HepG2 (cell line): ENCODE measurements around the gene AMDHD1. TPM values are rescaled to one million over a fixed set of nuclear protein-coding genes. Genes with fewer than 3 reads are reported as not detected.

ENCODE experiments used
- IRX3 ChIP-seq: sonication (generic); formaldehyde crosslinking; IDR thresholded peaks from 2 replicates; pipeline ENCODE4 v1.8.1; 2023; ENCODE audit warnings: mild to moderate bottlenecking, low read depth, missing genetic modification reagents, borderline replicate concordance
- JUNB ChIP-seq: sonication (generic); formaldehyde crosslinking; IDR thresholded peaks from 2 replicates; pipeline ENCODE4 v1.8.0; 2022; ENCODE audit warnings: missing genetic modification reagents, mild to moderate bottlenecking, borderline replicate concordance
- JUND ChIP-seq: sonication (generic); formaldehyde crosslinking; IDR thresholded peaks from 2 replicates; pipeline ENCODE4 v1.8.0; 2022; ENCODE audit warnings: mild to moderate bottlenecking, missing genetic modification reagents
- MTF2 ChIP-seq: sonication (generic); formaldehyde crosslinking; IDR thresholded peaks from 2 replicates; pipeline ENCODE4 v1.5.0; 2020; ENCODE audit warnings: missing genetic modification reagents, borderline replicate concordance
- SP1 ChIP-seq, 2 experiments: fragments of 450-650 bp in 1 of 2; sonication (generic) in 1 of 2; formaldehyde crosslinking in 1 of 2; IDR thresholded peaks; 2 replicates each; pipeline versions ENCODE4 v1.4.0 to v1.6.1; 2016 to 2020; ENCODE audit warnings: missing genetic modification reagents in 1 of 2
- ZGPAT ChIP-seq: IDR thresholded peaks from 2 replicates; pipeline ENCODE4 v1.6.1; 2016; ENCODE audit warnings: mild to moderate bottlenecking
- ZNF124 ChIP-seq: sonication (generic); formaldehyde crosslinking; IDR thresholded peaks from 2 replicates; pipeline ENCODE4 v1.4.0; 2020; ENCODE audit warnings: missing genetic modification reagents
- ZNF576 ChIP-seq: sonication (generic); formaldehyde crosslinking; IDR thresholded peaks from 2 replicates; pipeline ENCODE4 v1.4.0; 2020; ENCODE audit warnings: mild to moderate bottlenecking, missing genetic modification reagents
- ZNF609 ChIP-seq: sonication (generic); formaldehyde crosslinking; IDR thresholded peaks from 2 replicates; pipeline ENCODE4 v1.4.0; 2020; ENCODE audit warnings: mild to moderate bottlenecking, missing genetic modification reagents, borderline replicate concordance
- ZSCAN5A ChIP-seq: sonication (generic); formaldehyde crosslinking; IDR thresholded peaks from 2 replicates; pipeline ENCODE4 v1.8.0; 2022; ENCODE audit warnings: mild to moderate bottlenecking, missing genetic modification reagents, borderline replicate concordance
- ZUFSP ChIP-seq: sonication (generic); formaldehyde crosslinking; IDR thresholded peaks from 2 replicates; pipeline ENCODE4 v1.9.0; 2021; ENCODE audit warnings: missing genetic modification reagents, mild to moderate bottlenecking, borderline replicate concordance
- polyA plus RNA-seq, 8 experiments: library from polyadenylated mRNA; depleted of rRNA in 3 of 8; stranded (reverse) in 7 of 8; unstranded in 1 of 8; fragments of >200 nt; fragmentation: Illumina TruSeq in 4 of 8; extraction: Trizol in 4 of 8; gene quantifications; 2 replicates each; pipeline versions ENCODE4 v1.2.1 to v1.2.3, GENCODE V29; 2011 to 2016; ENCODE audit warnings: low read depth in 4 of 8, missing spikeins in 1 of 8, mixed read lengths in 1 of 8; ENCODE audit not compliant: insufficient read depth in 1 of 8
- total RNA-seq, 5 experiments: library from RNA; depleted of rRNA; stranded (reverse); fragments of >200 nt; fragmentation: Illumina TruSeq; extraction: Trizol; gene quantifications; 2 replicates each; pipeline ENCODE4 v1.2.3, GENCODE V29; 2016; ENCODE audit warnings: low read depth in 1 of 5

The AMDHD1 gene
- total and polyA plus RNA-seq, 2 of the 13 experiments (the other 11 are each of a cell fraction or from before 2014, with no cell fraction given): 6.5 to 29.6 TPM

GRCh38 chr12:95996034-95996658 is 53.0 kb downstream of the AMDHD1 start, which contains the start of gene HAL (continued):
- peak; percentile 96 for TF ChIP-seq ZGPAT (CRISPR knock-in tag)
- TF ChIP-seq ZNF576 (CRISPR knock-in tag): no peak
- peak; percentile 79; the same call in 1 of the 2 replicates for TF ChIP-seq ZNF124
- no peak for TF ChIP-seq SP1 (IDR thresholded peaks at IDR 0.05)
- TF ChIP-seq SP1 (CRISPR knock-in tag; IDR thresholded peaks at IDR 0.05): peak; percentile 27; the same call in 1 of the 2 replicates
- TF ChIP-seq JUNB (CRISPR knock-in tag): peak; percentile 83; the same call in 1 of the 2 replicates
- TF ChIP-seq IRX3 (CRISPR knock-in tag): 0 out of 2 replicates have a peak, but pooled peaks have one; percentile 58
- peak; percentile 79 for TF ChIP-seq JUND
- TF ChIP-seq MTF2 (CRISPR knock-in tag): no peak
- TF ChIP-seq ZSCAN5A: peak; percentile 93
- TF ChIP-seq ZUFSP (CRISPR knock-in tag): no peak
- peak; percentile 99 for TF ChIP-seq ZNF609
